B cell (primary cell): Measurements from ENCODE around the gene CRAMP1.
"Not testable (repeated sequence)": the region's sequence is repeated elsewhere in the genome, so short reads cannot be mapped to it uniquely, and the experiment has no call there.

ENCODE experiments used
- EZH2 ChIP-seq: IDR thresholded peaks from 2 replicates; pipeline ENCODE4 v1.6.1; 2012; ENCODE audit warnings: borderline replicate concordance, low read depth, mild to moderate bottlenecking, moderate library complexity, low read length; ENCODE audit not compliant: insufficient read depth, poor library complexity, severe bottlenecking
- TF ChIP-seq, protein P1 (sequence below): fragments of 200-600 bp; IDR thresholded peaks from one replicate; pipeline ENCODE4 v1.8.0; 2022; ENCODE audit warnings: antibody characterized with exemption, mild to moderate bottlenecking

DNA sequence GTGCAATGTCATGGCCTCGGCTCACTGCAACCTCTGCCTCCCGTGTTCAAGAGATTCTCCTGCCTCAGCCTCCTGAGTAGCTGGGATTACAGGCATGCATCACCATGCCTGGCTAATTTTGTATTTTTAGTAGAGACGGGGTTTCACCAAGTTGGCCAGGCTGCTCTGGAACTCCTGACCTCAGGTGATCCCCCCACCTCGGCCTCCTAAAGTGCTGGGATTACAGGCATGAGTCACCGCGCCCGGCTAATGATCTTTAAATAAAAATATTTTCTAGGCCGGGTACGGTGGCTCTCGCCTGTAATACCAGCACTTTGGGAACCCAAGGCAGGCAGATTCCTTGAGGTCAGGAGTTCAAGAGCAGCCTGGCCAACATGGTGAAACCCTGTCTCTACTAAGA lies 106.1 kb downstream of the CRAMP1 start:
- TF ChIP-seq EZH2 = not testable (repeated sequence)
- TF ChIP-seq, protein P1, sequence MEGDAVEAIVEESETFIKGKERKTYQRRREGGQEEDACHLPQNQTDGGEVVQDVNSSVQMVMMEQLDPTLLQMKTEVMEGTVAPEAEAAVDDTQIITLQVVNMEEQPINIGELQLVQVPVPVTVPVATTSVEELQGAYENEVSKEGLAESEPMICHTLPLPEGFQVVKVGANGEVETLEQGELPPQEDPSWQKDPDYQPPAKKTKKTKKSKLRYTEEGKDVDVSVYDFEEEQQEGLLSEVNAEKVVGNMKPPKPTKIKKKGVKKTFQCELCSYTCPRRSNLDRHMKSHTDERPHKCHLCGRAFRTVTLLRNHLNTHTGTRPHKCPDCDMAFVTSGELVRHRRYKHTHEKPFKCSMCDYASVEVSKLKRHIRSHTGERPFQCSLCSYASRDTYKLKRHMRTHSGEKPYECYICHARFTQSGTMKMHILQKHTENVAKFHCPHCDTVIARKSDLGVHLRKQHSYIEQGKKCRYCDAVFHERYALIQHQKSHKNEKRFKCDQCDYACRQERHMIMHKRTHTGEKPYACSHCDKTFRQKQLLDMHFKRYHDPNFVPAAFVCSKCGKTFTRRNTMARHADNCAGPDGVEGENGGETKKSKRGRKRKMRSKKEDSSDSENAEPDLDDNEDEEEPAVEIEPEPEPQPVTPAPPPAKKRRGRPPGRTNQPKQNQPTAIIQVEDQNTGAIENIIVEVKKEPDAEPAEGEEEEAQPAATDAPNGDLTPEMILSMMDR = not testable (repeated sequence)
